ENCODE results near the gene MICAL2. TPM values are rescaled to one million over a fixed set of nuclear protein-coding genes. Genes with fewer than 3 reads are reported as not detected.

The MICAL2 gene
- total and polyA plus RNA-seq, 2 of the 13 experiments (the other 11 are each of a cell fraction or from before 2014, with no cell fraction given): 0.78 to 1.1 TPM

GRCh38 chr11:12108875-12109453 lies 1.4 kb upstream of the MICAL2 start:
- no peak overlapping the region for H3K4me3 ChIP-seq (replicated peaks in 1 of 3; ENCODE audit: insufficient read depth in 1 of 3, low read depth in 2 of 3, low read length in 3 of 3)
- H3K9ac ChIP-seq (ENCODE audit: insufficient read depth, low read depth, low read length): no peak overlapping the region
- FAIRE-seq: no peak
- H4K20me1 ChIP-seq (ENCODE audit: insufficient read depth, low read length): no peaks in the 10 kb centered on the region
- no peak overlapping the region for H3K27ac ChIP-seq (ENCODE audit: extremely low read length, insufficient read depth, low read length)
- ATAC-seq: no peak
- H3K36me3 ChIP-seq (replicated peaks in 1 of 2; ENCODE audit: control insufficient read depth in 1 of 2, insufficient read depth in 2 of 2, low read length in 2 of 2): no peaks in the 10 kb centered on the region
- H2AFZ ChIP-seq (ENCODE audit: low read length): no peak overlapping the region
- H3K79me2 ChIP-seq (ENCODE audit: insufficient read depth, low read length): no peaks in the 10 kb centered on the region
- POLR2A ChIA-PET: no interaction called here
- TF ChIP-seq MAFG (CRISPR knock-in tag; IDR thresholded peaks at IDR 0.05) (no peak), GTF2F1 (IDR thresholded peaks at IDR 0.05; ENCODE audit: low read length) (no peak), EHMT2 (IDR thresholded peaks at IDR 0.05; ENCODE audit: borderline replicate concordance, low read depth, low read length) (no peak), ZNF629 (CRISPR knock-in tag; conservative IDR thresholded peaks at IDR 0.05) (peak; percentile 85)
- intact Hi-C loops (cut with micrococcal nuclease; ENCODE audit: unreplicated experiment) (no loop called here), in situ Hi-C loops (cut with HindIII; ENCODE audit: extremely low pct_ligation_motif_present, low pct_unique_long_range_greater_than_20kb) (no loop called here)
- no peak for DNase-seq (ENCODE audit: low spot score)
- H3K4me2 ChIP-seq (ENCODE audit: low read depth, low read length): no peak overlapping the region
- no peaks in the 10 kb centered on the region for H3K9me3 ChIP-seq (ENCODE audit: low read length)
- no TSS peak for BruUV-seq (replicated peaks)
- H3K4me1 ChIP-seq (ENCODE audit: insufficient read depth, low read length): peaks cover 28% of the 10 kb centered on the region
- peaks cover 0 to 7% of the 10 kb centered on the region in 2 experiments; a peak in 2 of 5 replicates for H3K27me3 ChIP-seq (ENCODE audit: control insufficient read depth in 1 of 2, insufficient read depth in 2 of 2, low read length in 2 of 2)
- 85% methylated on average over 2 of the region's 2 CpGs for WGBS (ENCODE audit: low lambda C conversion rate)
- CTCF ChIA-PET (ENCODE audit: low intra/inter-chr PET ratio, low total read pairs): no interaction called here

- H3K4me3 ChIP-seq (replicated peaks in 1 of 3; ENCODE audit: insufficient read depth in 1 of 3, low read depth in 2 of 3, low read length in 3 of 3): peak overlapping the region in 2 of 3 experiments; percentile 43 to 59; a peak in 4 of 6 replicates
- no TSS peak for BruUV-seq (replicated peaks)
- ATAC-seq (no peak), DNase-seq (ENCODE audit: low spot score) (no peak), FAIRE-seq (no peak)
- no peaks in the 10 kb centered on the region for H4K20me1 ChIP-seq (ENCODE audit: insufficient read depth, low read length)
- in situ Hi-C loops (cut with HindIII; ENCODE audit: extremely low pct_ligation_motif_present, low pct_unique_long_range_greater_than_20kb) (loop anchor here (10.0 kb wide), 1 partner anchor 125 kb away; no protein-coding TSS in a partner anchor), intact Hi-C loops (cut with micrococcal nuclease; ENCODE audit: unreplicated experiment) (loop anchor here (10.0 kb wide), 1 partner anchor 55 kb away; no protein-coding TSS in a partner anchor)
- no peaks in the 10 kb centered on the region for H3K79me2 ChIP-seq (ENCODE audit: insufficient read depth, low read length)
- CTCF ChIA-PET (ENCODE audit: low intra/inter-chr PET ratio, low total read pairs): no interaction called here
- POLR2A ChIA-PET: interaction anchor here (1.1 kb wide), 1 partner anchor 43 kb away, joined by 3 read pairs; no protein-coding TSS in a partner anchor
- no peaks in the 10 kb centered on the region for H3K9me3 ChIP-seq (ENCODE audit: low read length)
- peaks cover 34% of the 10 kb centered on the region for H3K4me1 ChIP-seq (ENCODE audit: insufficient read depth, low read length)
- H3K27me3 ChIP-seq (ENCODE audit: control insufficient read depth in 1 of 2, insufficient read depth in 2 of 2, low read length in 2 of 2): peaks cover 0 to 3% of the 10 kb centered on the region in 2 experiments; a peak in 2 of 5 replicates
- no peak overlapping the region for H3K27ac ChIP-seq (ENCODE audit: extremely low read length, insufficient read depth, low read length)
- H2AFZ ChIP-seq (ENCODE audit: low read length): no peak overlapping the region
- WGBS (ENCODE audit: low lambda C conversion rate): 13% methylated on average over 6 of the region's 7 CpGs
- H3K4me2 ChIP-seq (ENCODE audit: low read depth, low read length): peak overlapping the region; percentile 76
- H3K9ac ChIP-seq (ENCODE audit: insufficient read depth, low read depth, low read length): no peak overlapping the region
- no peaks in the 10 kb centered on the region for H3K36me3 ChIP-seq (replicated peaks in 1 of 2; ENCODE audit: control insufficient read depth in 1 of 2, insufficient read depth in 2 of 2, low read length in 2 of 2)
- no peak for TF ChIP-seq MAFG (CRISPR knock-in tag; IDR thresholded peaks at IDR 0.05)
- TF ChIP-seq KLF16 (CRISPR knock-in tag; IDR thresholded peaks at IDR 0.05): no peak
- TF ChIP-seq MEF2D (CRISPR knock-in tag; IDR thresholded peaks at IDR 0.05): no peak
- TF ChIP-seq SAFB2 (CRISPR knock-in tag; IDR thresholded peaks at IDR 0.05; ENCODE audit: borderline replicate concordance, low read depth): no peak
- no peak for TF ChIP-seq GMEB2 (CRISPR knock-in tag; IDR thresholded peaks at IDR 0.05; ENCODE audit: low read depth)
- no peak for TF ChIP-seq AKAP8 (CRISPR knock-in tag; IDR thresholded peaks at IDR 0.05)
- TF ChIP-seq DRAP1 (CRISPR knock-in tag; IDR thresholded peaks at IDR 0.05): no peak
- TF ChIP-seq E2F5 (CRISPR knock-in tag; conservative IDR thresholded peaks at IDR 0.05): no peak
- no peak for TF ChIP-seq ZBTB46 (CRISPR knock-in tag; IDR thresholded peaks at IDR 0.05; ENCODE audit: borderline replicate concordance)
- no peak for TF ChIP-seq PHF8 (CRISPR knock-in tag; IDR thresholded peaks at IDR 0.05)
Measured at GRCh38 chr11:12109591-12110196, 696 bp upstream of the MICAL2 start.
